IPS-18a (cell line): ENCODE measurements around the gene NPBWR2.
"Not testable (repeated sequence)": the region's sequence is repeated elsewhere in the genome, so short reads cannot be mapped to it uniquely, and the experiment has no call there.

Source experiments
- H3K27ac ChIP-seq: one replicate; pipeline ENCODE4 v1.5.1; 2013; ENCODE audit warnings: low read length
- H3K27me3 ChIP-seq: one replicate; pipeline ENCODE4 v1.6.1; 2013; ENCODE audit warnings: mild to moderate bottlenecking, low read length; ENCODE audit not compliant: control insufficient read depth, insufficient read depth
- H3K36me3 ChIP-seq: one replicate; pipeline ENCODE4 v1.6.1; 2013; ENCODE audit warnings: low read depth, low read length; ENCODE audit not compliant: control insufficient read depth
- H3K4me1 ChIP-seq: one replicate; pipeline ENCODE4 v1.6.1; 2013; ENCODE audit warnings: low read depth, low read length; ENCODE audit not compliant: control insufficient read depth
- H3K4me3 ChIP-seq: one replicate; pipeline ENCODE4 v1.5.1; 2013; ENCODE audit warnings: low read length
- H3K9ac ChIP-seq: one replicate; pipeline ENCODE4 v1.6.1; 2013; ENCODE audit warnings: mild to moderate bottlenecking, low read length, moderate library complexity
- H3K9me3 ChIP-seq: one replicate; pipeline ENCODE4 v1.6.1; 2013; ENCODE audit warnings: low read depth, low read length; ENCODE audit not compliant: control insufficient read depth

NPBWR2 gene

DNA sequence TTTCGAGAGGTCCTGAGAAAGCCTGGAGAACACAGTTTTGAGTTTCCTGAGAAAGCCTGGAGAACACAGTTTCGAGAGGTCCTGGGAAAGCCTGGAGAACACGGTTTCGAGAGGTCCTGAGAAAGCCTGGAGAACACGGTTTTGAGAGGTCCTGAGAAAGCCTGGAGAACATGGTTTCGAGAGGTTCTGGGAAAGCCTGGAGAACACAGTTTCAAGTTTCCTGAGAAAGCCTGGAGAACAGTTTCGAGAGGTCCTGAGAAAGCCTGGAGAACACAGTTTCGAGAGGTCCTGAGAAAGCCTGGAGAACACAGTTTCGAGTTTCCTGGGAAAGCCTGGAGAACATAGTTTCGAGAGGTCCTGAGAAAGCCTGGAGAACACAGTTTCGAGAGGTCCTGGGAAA lies 16.2 kb upstream of the NPBWR2 start:
- not testable (repeated sequence) for H3K9ac ChIP-seq, H3K27ac ChIP-seq, H3K4me3 ChIP-seq, H3K9me3 ChIP-seq, H3K4me1 ChIP-seq, H3K36me3 ChIP-seq, H3K27me3 ChIP-seq

DNA sequence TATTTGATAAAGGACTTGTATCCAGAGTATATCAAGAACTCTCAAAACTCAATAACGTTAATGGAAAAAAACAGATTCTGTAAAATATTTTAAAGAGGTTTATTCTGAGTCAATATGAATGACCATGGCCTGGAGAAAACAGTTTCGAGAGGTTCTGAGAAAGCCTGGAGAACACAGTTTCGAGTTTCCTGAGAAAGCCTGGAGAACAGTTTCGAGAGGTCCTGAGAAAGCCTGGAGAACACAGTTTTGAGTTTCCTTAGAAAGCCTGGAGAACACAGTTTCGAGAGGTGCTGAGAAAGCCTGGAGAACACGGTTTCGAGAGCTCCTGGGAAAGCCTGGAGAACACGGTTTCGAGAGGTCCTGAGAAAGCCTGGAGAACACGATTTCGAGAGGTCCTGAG lies 15.6 kb upstream of the NPBWR2 start:
- not testable (repeated sequence) for H3K4me1 ChIP-seq, H3K4me3 ChIP-seq, H3K27me3 ChIP-seq, H3K9ac ChIP-seq, H3K9me3 ChIP-seq, H3K36me3 ChIP-seq, H3K27ac ChIP-seq

DNA sequence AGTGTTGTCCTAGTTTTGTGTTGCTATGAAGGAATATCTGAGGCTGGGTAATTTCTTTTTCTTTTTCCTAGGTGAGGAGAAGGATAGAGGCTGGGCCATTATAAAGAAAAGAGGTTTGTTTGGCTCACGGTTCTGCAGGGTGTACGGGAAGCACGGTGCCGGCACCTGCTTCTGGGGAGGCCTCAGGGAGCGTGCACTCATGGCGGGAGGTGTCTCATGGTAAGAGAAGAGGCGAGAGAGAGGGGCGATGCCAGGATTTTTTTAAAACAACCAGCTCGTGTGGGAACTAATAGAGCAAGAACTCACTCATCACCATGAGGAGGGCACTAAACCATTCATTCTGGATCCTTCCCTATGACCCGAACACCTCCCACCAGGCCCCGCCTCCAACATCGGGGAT lies 14.2 kb upstream of the NPBWR2 start:
- no peak overlapping the region for H3K4me3 ChIP-seq
- H3K9ac ChIP-seq, result no peak overlapping the region
- no peak overlapping the region for H3K27ac ChIP-seq
- no peaks in the 10 kb centered on the region for H3K27me3 ChIP-seq
- no peaks in the 10 kb centered on the region for H3K4me1 ChIP-seq
- H3K36me3 ChIP-seq, result no peaks in the 10 kb centered on the region
- H3K9me3 ChIP-seq, result no peaks in the 10 kb centered on the region

DNA sequence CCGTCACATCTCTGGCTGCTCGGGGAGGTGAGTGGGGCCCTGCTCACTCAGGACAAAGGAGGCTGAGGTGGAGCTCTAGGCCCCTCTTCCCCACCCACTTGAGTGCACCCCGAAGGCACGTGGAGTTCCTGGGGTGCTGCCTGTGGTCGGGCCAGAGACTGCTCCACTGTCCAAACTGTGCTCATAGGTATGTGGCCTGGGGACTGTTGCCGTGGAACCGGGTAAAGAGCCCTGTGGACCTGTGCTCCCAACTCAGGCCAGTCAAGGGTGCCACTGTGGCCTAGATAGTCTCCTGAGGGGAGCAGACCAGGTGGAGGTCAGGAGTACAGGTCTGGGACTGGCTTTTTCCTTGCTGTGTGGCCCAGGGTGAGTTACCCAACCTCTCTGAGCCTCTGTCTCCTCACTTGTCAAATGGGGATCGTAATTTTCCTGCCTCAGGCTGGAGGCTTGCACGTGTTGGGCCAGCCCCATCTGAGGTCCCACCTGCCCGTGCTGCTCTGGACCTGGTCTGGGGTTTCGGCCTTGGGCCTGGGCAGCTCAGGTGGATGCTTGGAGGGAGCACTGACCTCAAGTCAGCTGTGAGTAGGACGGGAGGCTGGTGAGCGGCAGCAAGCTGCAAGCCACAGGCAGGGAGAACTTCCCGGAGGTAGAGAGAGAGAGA lies 12.4 kb upstream of the NPBWR2 start:
- Histone ChIP-seq H3K27me3 (no peaks in the 10 kb centered on the region), H3K4me3 (no peak overlapping the region), H3K9ac (no peak overlapping the region), H3K36me3 (no peaks in the 10 kb centered on the region), H3K27ac (no peak overlapping the region), H3K4me1 (no peaks in the 10 kb centered on the region), H3K9me3 (no peaks in the 10 kb centered on the region)

DNA sequence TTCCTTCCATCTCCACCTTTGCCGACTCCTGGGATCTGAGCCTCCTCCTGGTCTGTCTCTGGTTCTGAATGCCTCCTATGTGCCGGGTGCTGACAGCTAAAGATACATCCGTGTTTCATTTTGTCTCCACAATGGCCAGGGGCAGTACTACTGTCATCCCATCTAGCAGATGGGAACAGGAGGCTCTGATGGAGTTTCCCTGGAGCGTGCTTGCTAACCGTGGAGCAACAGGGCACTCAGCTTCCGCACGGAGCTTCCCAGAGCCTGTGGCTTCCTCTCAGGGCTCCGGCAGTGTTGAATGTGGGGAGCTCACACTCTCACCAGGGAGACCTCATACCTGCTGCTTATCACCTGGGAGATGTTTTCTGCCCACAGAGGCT lies 11.9 kb upstream of the NPBWR2 start:
- Histone ChIP-seq H3K27me3 (no peaks in the 10 kb centered on the region), H3K27ac (no peak overlapping the region), H3K9me3 (no peaks in the 10 kb centered on the region), H3K9ac (no peak overlapping the region), H3K4me3 (no peak overlapping the region), H3K4me1 (no peaks in the 10 kb centered on the region), H3K36me3 (no peaks in the 10 kb centered on the region)

DNA sequence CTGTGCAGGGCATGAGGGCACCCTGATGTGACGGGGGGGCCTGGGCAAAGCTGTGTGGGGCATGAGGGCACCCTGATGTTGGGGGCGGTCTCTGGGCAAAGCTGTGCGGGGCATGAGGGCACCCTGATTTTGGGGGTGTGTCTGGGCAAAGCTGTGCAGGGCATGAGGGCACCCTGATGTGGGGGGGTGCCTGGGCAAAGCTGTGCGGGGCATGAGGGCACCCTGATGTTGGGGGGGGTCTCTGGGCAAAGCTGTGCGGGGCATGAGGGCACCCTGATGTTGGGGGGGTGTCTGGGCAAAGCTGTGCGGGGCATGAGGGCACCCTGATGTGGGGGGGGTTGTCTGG lies 10.0 kb upstream of the NPBWR2 start:
- H3K27ac ChIP-seq, H3K36me3 ChIP-seq, H3K4me3 ChIP-seq, H3K27me3 ChIP-seq, H3K9me3 ChIP-seq, H3K4me1 ChIP-seq, H3K9ac ChIP-seq: not testable (repeated sequence)

DNA sequence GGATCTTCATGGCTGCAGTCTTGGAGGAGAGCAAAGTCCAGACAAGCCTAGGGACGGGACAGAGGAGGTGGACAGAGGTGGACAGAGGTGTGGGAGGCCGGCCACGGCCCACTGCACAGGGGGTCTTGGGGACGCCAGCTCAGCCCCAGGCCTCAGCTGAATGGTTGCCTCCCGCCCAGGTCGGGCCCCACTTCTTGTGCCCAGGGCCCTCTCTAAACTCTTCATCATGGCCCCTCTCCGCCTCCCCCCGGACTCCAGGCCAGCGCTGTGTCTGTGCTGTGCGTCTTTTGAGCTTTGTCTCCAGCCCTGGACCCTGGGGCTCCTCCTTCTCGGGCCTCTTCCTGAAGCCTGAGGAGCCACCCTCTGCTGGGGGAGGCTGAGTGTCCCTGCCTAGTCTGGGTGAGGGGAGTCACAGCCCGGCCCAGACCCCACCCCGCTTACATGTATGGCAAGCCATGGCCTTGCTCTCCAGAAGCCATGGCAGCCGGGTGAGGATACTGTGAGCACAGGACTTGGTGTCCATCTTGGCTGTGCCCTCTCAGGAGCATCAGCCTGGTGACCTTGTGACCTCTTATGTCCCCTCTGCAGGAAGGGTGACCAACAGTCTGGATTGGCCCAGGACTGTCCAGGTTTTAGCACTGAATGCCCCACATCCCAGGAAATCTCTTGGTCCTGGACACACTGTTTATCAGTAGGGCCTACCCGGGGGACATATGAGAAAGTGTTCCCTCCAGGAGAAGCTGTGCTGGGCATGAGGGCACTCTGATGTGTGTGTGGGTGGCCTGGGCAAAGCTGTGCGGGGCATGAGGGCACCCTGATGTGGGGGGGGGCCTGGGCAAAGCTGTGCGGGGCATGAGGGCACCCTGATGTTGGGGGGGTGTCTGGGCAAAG lies 9.4 kb upstream of the NPBWR2 start:
- Histone ChIP-seq H3K9ac (no peak overlapping the region), H3K36me3 (no peaks in the 10 kb centered on the region), H3K4me3 (no peak overlapping the region), H3K9me3 (no peaks in the 10 kb centered on the region), H3K27ac (no peak overlapping the region), H3K4me1 (no peaks in the 10 kb centered on the region), H3K27me3 (no peaks in the 10 kb centered on the region)

DNA sequence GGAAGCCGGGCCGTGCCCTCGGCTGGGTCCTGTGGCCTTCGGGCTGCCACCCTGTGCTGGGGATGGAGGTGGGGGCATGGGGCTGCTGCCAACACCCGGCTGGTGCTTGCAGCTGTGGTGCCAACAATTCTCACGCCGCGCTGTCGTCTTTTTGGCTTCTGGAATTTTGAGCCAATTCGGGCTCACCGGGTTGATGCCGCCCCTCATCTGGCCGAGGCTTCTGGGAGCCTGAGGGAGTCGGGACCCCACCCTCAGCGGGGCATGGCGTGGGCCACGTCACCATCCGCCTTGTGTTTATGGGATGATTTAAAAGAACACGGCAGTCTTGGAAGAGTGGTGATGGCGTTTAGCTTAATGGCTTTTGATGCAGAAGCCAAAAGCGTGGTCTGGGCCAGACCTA lies 8.7 kb upstream of the NPBWR2 start:
- Histone ChIP-seq H3K9ac (no peak overlapping the region), H3K36me3 (no peaks in the 10 kb centered on the region)

DNA sequence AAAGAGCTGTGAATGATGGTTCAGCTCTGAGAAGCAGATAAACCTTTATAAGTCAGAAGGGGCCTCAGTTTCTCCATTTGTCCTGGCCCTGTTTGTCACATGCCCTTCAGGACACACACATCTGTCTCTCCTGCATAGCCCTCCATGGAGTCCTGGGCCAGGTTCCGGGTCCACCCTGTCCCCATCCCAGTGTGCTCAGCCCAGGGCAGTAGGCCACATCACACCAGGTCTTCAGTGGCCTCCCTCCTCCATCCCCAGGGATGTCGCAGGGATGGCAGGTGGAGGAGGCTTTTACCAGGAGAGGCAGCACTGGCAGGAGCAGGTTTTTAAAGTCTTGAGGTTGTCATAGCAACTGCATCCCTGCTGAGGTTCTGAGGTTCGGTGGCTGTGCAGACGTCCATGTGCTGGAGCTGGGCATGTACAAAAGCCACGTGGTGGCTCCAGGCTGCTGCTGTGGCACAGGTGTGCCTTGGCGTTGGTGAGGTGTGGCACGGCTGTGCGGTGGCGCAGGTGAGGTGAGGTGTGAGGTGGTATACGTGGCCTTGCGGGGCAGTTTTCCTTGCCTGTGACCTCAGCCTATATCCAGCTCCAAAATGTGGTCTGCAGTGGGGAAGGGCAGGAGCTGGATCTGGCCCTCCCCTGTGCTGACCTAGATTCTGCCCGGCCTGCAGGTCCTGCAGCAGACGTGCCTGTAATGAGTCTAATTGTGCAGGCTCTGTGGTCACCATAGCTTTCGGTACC lies 8.0 kb upstream of the NPBWR2 start:
- Histone ChIP-seq H3K9ac (no peak overlapping the region), H3K27me3 (no peaks in the 10 kb centered on the region), H3K27ac (no peak overlapping the region), H3K4me3 (no peak overlapping the region), H3K9me3 (no peaks in the 10 kb centered on the region), H3K4me1 (no peaks in the 10 kb centered on the region), H3K36me3 (no peaks in the 10 kb centered on the region)

More for the DNA sequence above, 8.7 kb upstream of the NPBWR2 start:
- Histone ChIP-seq H3K27ac (no peak overlapping the region), H3K27me3 (no peaks in the 10 kb centered on the region), H3K9me3 (no peaks in the 10 kb centered on the region), H3K4me1 (no peaks in the 10 kb centered on the region), H3K4me3 (no peak overlapping the region)

DNA sequence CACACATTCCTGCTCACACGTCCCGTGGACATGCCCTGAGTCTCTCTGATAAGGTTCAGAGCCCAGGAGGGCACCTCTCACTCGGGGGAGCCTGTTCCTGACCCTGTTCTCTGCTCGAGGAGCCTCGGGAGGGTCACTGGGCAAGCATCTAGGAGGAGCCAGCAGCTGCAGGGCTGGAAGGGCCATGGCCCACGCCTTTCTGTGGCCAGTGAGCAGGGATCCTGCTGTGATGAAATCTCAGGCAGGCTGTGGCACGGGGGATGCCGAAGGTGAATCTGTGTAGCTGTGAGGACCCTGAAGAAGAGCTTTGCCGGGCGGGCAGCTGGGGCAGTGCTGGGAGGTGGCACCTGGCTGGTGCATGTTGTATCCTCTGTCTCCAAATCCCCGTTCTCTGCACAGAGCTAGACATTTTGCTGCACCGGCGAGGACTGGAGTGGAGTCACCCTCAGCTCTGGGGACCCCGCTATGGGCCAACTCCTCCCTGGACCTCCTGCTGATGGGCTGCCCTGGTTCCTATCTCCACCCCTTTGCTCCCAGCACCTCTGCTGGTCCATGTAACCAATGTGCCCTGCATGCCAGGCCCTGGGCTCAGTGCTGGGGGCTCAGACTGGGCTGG lies 7.1 kb upstream of the NPBWR2 start:
- H3K4me1 ChIP-seq, result no peaks in the 10 kb centered on the region
- no peaks in the 10 kb centered on the region for H3K9me3 ChIP-seq
- H3K36me3 ChIP-seq, result no peaks in the 10 kb centered on the region
- no peak overlapping the region for H3K4me3 ChIP-seq
- H3K27me3 ChIP-seq, result no peaks in the 10 kb centered on the region
- no peak overlapping the region for H3K27ac ChIP-seq
- no peak overlapping the region for H3K9ac ChIP-seq

DNA sequence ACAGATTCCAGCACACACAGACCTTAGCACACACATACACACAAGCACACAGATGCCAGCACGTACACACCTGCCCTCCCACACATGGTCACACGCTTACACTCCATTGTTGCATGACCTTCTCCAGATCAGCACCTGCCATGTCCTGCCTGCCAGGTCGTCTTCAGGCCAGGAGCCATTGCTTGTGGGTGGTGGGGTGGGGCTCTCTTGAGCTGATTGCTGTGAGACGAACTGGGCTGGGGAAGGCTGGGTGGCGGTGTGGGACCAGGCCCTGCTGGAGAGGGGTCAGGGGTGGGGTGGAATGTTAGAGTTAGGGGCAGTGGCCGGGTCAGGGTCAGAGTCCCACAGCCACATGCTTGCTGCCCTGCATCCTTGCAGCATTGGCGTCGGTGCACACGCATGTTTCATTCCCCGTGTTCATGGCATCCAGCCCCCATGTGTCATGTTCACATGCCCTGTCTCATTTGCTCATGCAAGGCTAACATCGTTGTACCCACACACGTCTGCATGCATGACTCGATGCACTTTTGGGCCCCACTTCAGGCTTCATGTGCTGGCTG lies 6.5 kb upstream of the NPBWR2 start:
- no peak overlapping the region for H3K4me3 ChIP-seq
- H3K4me1 ChIP-seq, result no peaks in the 10 kb centered on the region
- no peak overlapping the region for H3K9ac ChIP-seq
- no peaks in the 10 kb centered on the region for H3K9me3 ChIP-seq
- no peaks in the 10 kb centered on the region for H3K36me3 ChIP-seq
- H3K27ac ChIP-seq, result no peak overlapping the region
- H3K27me3 ChIP-seq, result no peaks in the 10 kb centered on the region
